Colon (tissue), 2 donors: ENCODE results near the gene PSMB10.
"Not testable (repeated sequence)": the region's sequence is repeated elsewhere in the genome, so short reads cannot be mapped to it uniquely, and the experiment has no call there.

Source experiments
- FAIRE-seq: peaks from 2 replicates; lab custom pipeline; 2012; peaks lifted over from hg19 to GRCh38; lab: Jason Lieb, UNC
- donor health status: control.
- donor health status: control.

The PSMB10 gene

GRCh38 chr16:67924140-67924906 is 12.3 kb downstream of the PSMB10 start:
- no peak for FAIRE-seq

- FAIRE-seq = no peak
Observed at GRCh38 chr16:67923414-67924116, 13.1 kb downstream of the PSMB10 start.

GRCh38 chr16:67922740-67923139 is 13.9 kb downstream of the PSMB10 start:
- no peak for FAIRE-seq

GRCh38 chr16:67922221-67922620 is 14.4 kb downstream of the PSMB10 start:
- FAIRE-seq = no peak

GRCh38 chr16:67919622-67920221 is 16.9 kb downstream of the PSMB10 start:
- no peak for FAIRE-seq

- no peak for FAIRE-seq
Observed at GRCh38 chr16:67917852-67918236, 18.8 kb downstream of the PSMB10 start.

GRCh38 chr16:67917140-67917851 is 19.4 kb downstream of the PSMB10 start:
- no peak for FAIRE-seq

GRCh38 chr16:67915831-67916723 is 20.6 kb downstream of the PSMB10 start:
- FAIRE-seq = no peak

GRCh38 chr16:67915496-67915769 is 21.2 kb downstream of the PSMB10 start:
- not testable (repeated sequence) for FAIRE-seq

GRCh38 chr16:67914758-67915495 is 21.7 kb downstream of the PSMB10 start:
- no peak for FAIRE-seq

GRCh38 chr16:67910158-67910557 is 26.5 kb downstream of the PSMB10 start:
- no peak for FAIRE-seq

- no peak for FAIRE-seq
Observed at GRCh38 chr16:67909056-67909742, 27.5 kb downstream of the PSMB10 start.

GRCh38 chr16:67907397-67908180 is 29.1 kb downstream of the PSMB10 start:
- FAIRE-seq = no peak

- no peak for FAIRE-seq
Observed at GRCh38 chr16:67902831-67903230, 33.8 kb downstream of the PSMB10 start.

- no peak for FAIRE-seq
Observed at GRCh38 chr16:67901734-67902133, 34.9 kb downstream of the PSMB10 start.

- FAIRE-seq = no peak
Observed at GRCh38 chr16:67897231-67897630, 39.4 kb downstream of the PSMB10 start.

- FAIRE-seq = no peak
Observed at GRCh38 chr16:67893743-67894399, 42.8 kb downstream of the PSMB10 start.

GRCh38 chr16:67892899-67893742 is 43.5 kb downstream of the PSMB10 start, which contains the start of gene PSKH1:
Gene PSKH1 (plus strand): TSS chr16:67893254. CDS start chr16:67908750, 15,496 bp downstream.
- no peak for FAIRE-seq
